Neural progenitor cell (in vitro differentiated cells): ENCODE results near the gene GRIN2A. TPM values are rescaled to one million over a fixed set of nuclear protein-coding genes. Genes with fewer than 3 reads are reported as not detected.
A peak's percentile ranks its signal among the peaks of the same experiment; 100 is the strongest.

ENCODE experiments used
- DNase-seq: peaks from one replicate; pipeline ENCODE4 v3.0.0-alpha.2; 2016; ENCODE audit warnings: low spot score
- H2AFZ ChIP-seq: fragments of 200-600 bp; sonication (generic); replicated peaks from 2 replicates; pipeline ENCODE4 v1.6.1; 2016; ENCODE audit warnings: antibody characterized with exemption
- H3F3A ChIP-seq: fragments of 200-600 bp; sonication (generic); 2 replicates; pipeline ENCODE4 v1.6.1; 2016; ENCODE audit warnings: antibody characterized with exemption, low read depth
- H3K27ac ChIP-seq: fragments of 200-600 bp; sonication (generic); 2 replicates; pipeline ENCODE4 v1.5.1; 2016; ENCODE audit warnings: mild to moderate bottlenecking
- H3K27me3 ChIP-seq: fragments of 200-600 bp; sonication (generic); 2 replicates; pipeline ENCODE4 v1.6.1; 2016; ENCODE audit warnings: mild to moderate bottlenecking, moderate library complexity
- H3K36me3 ChIP-seq: fragments of 200-600 bp; sonication (generic); 2 replicates; pipeline ENCODE4 v1.5.1; 2016
- H3K4me1 ChIP-seq: fragments of 200-600 bp; sonication (generic); 2 replicates; pipeline ENCODE4 v1.6.1; 2016; ENCODE audit warnings: mixed run types
- H3K4me2 ChIP-seq: fragments of 200-600 bp; sonication (generic); 2 replicates; pipeline ENCODE4 v1.6.1; 2016
- H3K4me3 ChIP-seq: fragments of 200-600 bp; sonication (generic); 2 replicates; pipeline ENCODE4 v1.5.1; 2016
- H3K79me2 ChIP-seq: fragments of 200-600 bp; sonication (generic); 2 replicates; pipeline ENCODE4 v1.6.1; 2016; ENCODE audit warnings: low read depth
- H3K9ac ChIP-seq: fragments of 200-600 bp; sonication (generic); 2 replicates; pipeline ENCODE4 v1.6.1; 2016
- H3K9me3 ChIP-seq: fragments of 200-600 bp; sonication (generic); 2 replicates; pipeline ENCODE4 v1.5.1; 2016; ENCODE audit warnings: low read depth
- H4K20me1 ChIP-seq: fragments of 200-600 bp; sonication (generic); 2 replicates; pipeline ENCODE4 v1.6.1; 2016; ENCODE audit warnings: low read depth
- H3K27ac Mint-ChIP-seq: 3 replicates; pipeline ENCODE4 v1.8.0; 2021; ENCODE audit warnings: mixed read lengths
- H3K27me3 Mint-ChIP-seq: 2 replicates; pipeline ENCODE4 v1.8.0; 2022; ENCODE audit warnings: low read depth, mild to moderate bottlenecking, inconsistent platforms, moderate library complexity, mixed read lengths; ENCODE audit not compliant: insufficient read depth
- H3K36me3 Mint-ChIP-seq: 3 replicates; pipeline ENCODE4 v1.8.0; 2021; ENCODE audit warnings: mixed read lengths
- H3K4me1 Mint-ChIP-seq: 3 replicates; pipeline ENCODE4 v1.8.0; 2021; ENCODE audit warnings: mixed read lengths
- H3K4me3 Mint-ChIP-seq: 3 replicates; pipeline ENCODE4 v1.8.0; 2021; ENCODE audit warnings: mild to moderate bottlenecking, moderate library complexity, mixed read lengths
- H3K9me3 Mint-ChIP-seq: 3 replicates; pipeline ENCODE4 v1.8.0; 2020; ENCODE audit warnings: mixed read lengths
- CTCF ChIP-seq: fragments of 200-600 bp; sonication (generic); IDR thresholded peaks from 2 replicates; pipeline ENCODE4 v1.5.1; 2017; ENCODE audit warnings: antibody characterized with exemption, mild to moderate bottlenecking
- EZH2 ChIP-seq: fragments of 200-600 bp; sonication (generic); IDR thresholded peaks from 2 replicates; pipeline ENCODE4 v1.6.1; 2017; ENCODE audit warnings: antibody characterized with exemption, mild to moderate bottlenecking, moderate library complexity
- EZH2phosphoT487 ChIP-seq: fragments of 200-600 bp; sonication (generic); IDR thresholded peaks from 2 replicates; pipeline ENCODE4 v1.6.1; 2017; ENCODE audit warnings: antibody characterized with exemption
- total RNA-seq: library from RNA; depleted of rRNA; stranded (reverse); fragments of >200 nt; gene quantifications from 2 replicates; pipeline ENCODE4 v1.2.3, GENCODE V29; 2015; ENCODE audit warnings: low replicate concordance

Gene GRIN2A
- total RNA-seq, 1 donor from 2014 or later: 1.6 TPM

- H3K27me3 Mint-ChIP-seq: peaks cover 10% of the 10 kb centered on the region
Observed at GRCh38 chr16:10226141-10226986, 44.1 kb upstream of the GRIN2A start.

GRCh38 chr16:10225653-10226052, 43.4 kb upstream of the GRIN2A start:
- H3K27ac ChIP-seq: no peak overlapping the region
- H3K79me2 ChIP-seq: no peaks in the 10 kb centered on the region
- no peaks in the 10 kb centered on the region for H3K9me3 ChIP-seq
- H3K9me3 Mint-ChIP-seq: peaks cover 2% of the 10 kb centered on the region
- no peak overlapping the region for H3K4me3 ChIP-seq
- no peaks in the 10 kb centered on the region for H3K36me3 Mint-ChIP-seq
- peaks cover 10% of the 10 kb centered on the region for H3K4me1 ChIP-seq
- H3K4me2 ChIP-seq: no peak overlapping the region
- peaks cover 7% of the 10 kb centered on the region for H3K27me3 Mint-ChIP-seq
- H4K20me1 ChIP-seq: no peaks in the 10 kb centered on the region
- H3K9ac ChIP-seq: no peak overlapping the region
- H3F3A ChIP-seq: no peaks in the 10 kb centered on the region
- peaks cover 22% of the 10 kb centered on the region for H3K4me1 Mint-ChIP-seq
- H3K27ac Mint-ChIP-seq: no peak overlapping the region
- no peak for DNase-seq
- H2AFZ ChIP-seq: no peak overlapping the region
- TF ChIP-seq EZH2 (no peak), EZH2phosphoT487 (no peak), CTCF (no peak)
- H3K27me3 ChIP-seq: no peaks in the 10 kb centered on the region
- no peaks in the 10 kb centered on the region for H3K36me3 ChIP-seq
- no peak overlapping the region for H3K4me3 Mint-ChIP-seq

More at GRCh38 chr16:10226141-10226986, 44.1 kb upstream of the GRIN2A start:
- no peak overlapping the region for H3K9ac ChIP-seq
- H3K79me2 ChIP-seq: no peaks in the 10 kb centered on the region
- no peak overlapping the region for H3K4me3 ChIP-seq
- no peak overlapping the region for H2AFZ ChIP-seq
- no peaks in the 10 kb centered on the region for H4K20me1 ChIP-seq
- peak overlapping the region; percentile 16 for H3K4me2 ChIP-seq
- Mint-ChIP-seq H3K27ac (peak overlapping the region; percentile 54), H3K4me1 (peaks cover 22% of the 10 kb centered on the region), H3K36me3 (no peaks in the 10 kb centered on the region), H3K4me3 (no peak overlapping the region), H3K9me3 (peaks cover 2% of the 10 kb centered on the region)
- no peaks in the 10 kb centered on the region for H3K36me3 ChIP-seq
- TF ChIP-seq CTCF: no peak
- no peak for TF ChIP-seq EZH2
- H3F3A ChIP-seq: no peaks in the 10 kb centered on the region
- H3K9me3 ChIP-seq: no peaks in the 10 kb centered on the region
- H3K27ac ChIP-seq: no peak overlapping the region
- DNase-seq: peak; percentile 31
- H3K4me1 ChIP-seq: peaks cover 10% of the 10 kb centered on the region
- H3K27me3 ChIP-seq: no peaks in the 10 kb centered on the region

GRCh38 chr16:10224850-10225249, 42.6 kb upstream of the GRIN2A start:
- no peaks in the 10 kb centered on the region for H3K9me3 ChIP-seq

More at GRCh38 chr16:10224850-10225249, 42.6 kb upstream of the GRIN2A start:
- Histone ChIP-seq H3F3A (no peaks in the 10 kb centered on the region), H3K4me3 (no peak overlapping the region), H3K79me2 (no peaks in the 10 kb centered on the region), H3K9ac (no peak overlapping the region), H3K27me3 (no peaks in the 10 kb centered on the region), H3K4me2 (no peak overlapping the region), H3K4me1 (peaks cover 10% of the 10 kb centered on the region), H4K20me1 (no peaks in the 10 kb centered on the region), H2AFZ (no peak overlapping the region), H3K27ac (no peak overlapping the region), H3K36me3 (no peaks in the 10 kb centered on the region)
- Mint-ChIP-seq H3K27ac (no peak overlapping the region), H3K4me3 (no peak overlapping the region), H3K9me3 (peaks cover 2% of the 10 kb centered on the region), H3K36me3 (no peaks in the 10 kb centered on the region), H3K27me3 (peaks cover 6% of the 10 kb centered on the region), H3K4me1 (peaks cover 22% of the 10 kb centered on the region)
- TF ChIP-seq CTCF (no peak), EZH2 (no peak), EZH2phosphoT487 (no peak)
- no peak for DNase-seq
